GM21526 (cell line): ENCODE data around the gene PARP3.
A peak's percentile ranks its signal among the peaks of the same experiment; 100 is the strongest.
"Not testable (repeated sequence)": the region's sequence is repeated elsewhere in the genome, so short reads cannot be mapped to it uniquely, and the experiment has no call there.

Experiments
- ATAC-seq: cut with Tn5 transposase; IDR thresholded peaks from one replicate; pipeline ENCODE4 v1.9.1; 2021; ENCODE audit warnings: moderate library complexity; ENCODE audit not compliant: unreplicated experiment, low FRiP score

Gene PARP3

GRCh38 chr3:51982838-51983577 is 40.8 kb downstream of the PARP3 start, which contains the start of gene ACY1:
Gene ACY1 (plus strand): TSS chr3:51983535. CDS start chr3:51984065, 530 bp downstream.
- ATAC-seq: peak; percentile 57

GRCh38 chr3:51983578-51984268 is 41.6 kb downstream of the PARP3 start:
- ATAC-seq: no peak

- no peak for ATAC-seq
These were observed 42.1 kb downstream of the PARP3 start for GRCh38 chr3:51984269-51984647.

- no peak for ATAC-seq
These were observed 42.9 kb downstream of the PARP3 start for GRCh38 chr3:51985063-51985462.

GRCh38 chr3:51986010-51986947 is 44.1 kb downstream of the PARP3 start:
- no peak for ATAC-seq

- ATAC-seq: no peak
These were observed 45.4 kb downstream of the PARP3 start for GRCh38 chr3:51987568-51987967.

- ATAC-seq: no peak
These were observed 46.4 kb downstream of the PARP3 start for GRCh38 chr3:51988286-51989146.

- not testable (repeated sequence) for ATAC-seq
These were observed 48.4 kb downstream of the PARP3 start for GRCh38 chr3:51990501-51990971.

GRCh38 chr3:51992017-51992682 is 50.0 kb downstream of the PARP3 start:
- ATAC-seq: no peak

- not testable (repeated sequence) for ATAC-seq
These were observed 51.5 kb downstream of the PARP3 start for GRCh38 chr3:51993657-51994056.

- ATAC-seq: no peak
These were observed 52.4 kb downstream of the PARP3 start for GRCh38 chr3:51994530-51994929.

GRCh38 chr3:51995346-51996163 is 53.4 kb downstream of the PARP3 start, which contains the start of gene RPL29:
Gene RPL29 (minus strand): TSS chr3:51995895. CDS start chr3:51995461, 434 bp downstream.
- peak; percentile 81 for ATAC-seq

- no peak for ATAC-seq
These were observed 55.0 kb downstream of the PARP3 start for GRCh38 chr3:51997172-51997571.

GRCh38 chr3:51997935-51998596 is 55.9 kb downstream of the PARP3 start:
- ATAC-seq: no peak
